ENCODE measurements around the gene SOD1.

The SOD1 gene

DNA sequence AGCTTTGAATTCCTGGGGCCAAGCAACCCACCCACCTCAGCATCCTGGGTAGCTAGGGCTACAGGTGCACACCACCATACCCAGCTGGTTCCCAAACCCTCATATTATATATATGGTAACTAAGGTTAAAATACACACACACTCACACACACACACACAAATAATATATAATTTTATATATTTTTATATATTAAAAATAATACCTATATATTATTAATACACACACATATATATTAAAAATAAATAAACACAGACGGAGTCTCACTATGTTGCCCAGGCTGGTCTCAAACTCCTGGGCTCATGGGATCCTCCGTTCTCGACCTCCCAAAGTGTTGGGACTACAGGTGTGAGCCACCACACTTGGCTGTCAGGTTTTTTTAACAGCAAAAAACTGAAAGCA, 40.5 kb downstream of the SOD1 start:
- H3K4me3 ChIP-seq (ENCODE audit: low read depth, low read length) = no peak overlapping the region
- CTCF ChIA-PET = no interaction called here
- TF ChIP-seq, protein P1, sequence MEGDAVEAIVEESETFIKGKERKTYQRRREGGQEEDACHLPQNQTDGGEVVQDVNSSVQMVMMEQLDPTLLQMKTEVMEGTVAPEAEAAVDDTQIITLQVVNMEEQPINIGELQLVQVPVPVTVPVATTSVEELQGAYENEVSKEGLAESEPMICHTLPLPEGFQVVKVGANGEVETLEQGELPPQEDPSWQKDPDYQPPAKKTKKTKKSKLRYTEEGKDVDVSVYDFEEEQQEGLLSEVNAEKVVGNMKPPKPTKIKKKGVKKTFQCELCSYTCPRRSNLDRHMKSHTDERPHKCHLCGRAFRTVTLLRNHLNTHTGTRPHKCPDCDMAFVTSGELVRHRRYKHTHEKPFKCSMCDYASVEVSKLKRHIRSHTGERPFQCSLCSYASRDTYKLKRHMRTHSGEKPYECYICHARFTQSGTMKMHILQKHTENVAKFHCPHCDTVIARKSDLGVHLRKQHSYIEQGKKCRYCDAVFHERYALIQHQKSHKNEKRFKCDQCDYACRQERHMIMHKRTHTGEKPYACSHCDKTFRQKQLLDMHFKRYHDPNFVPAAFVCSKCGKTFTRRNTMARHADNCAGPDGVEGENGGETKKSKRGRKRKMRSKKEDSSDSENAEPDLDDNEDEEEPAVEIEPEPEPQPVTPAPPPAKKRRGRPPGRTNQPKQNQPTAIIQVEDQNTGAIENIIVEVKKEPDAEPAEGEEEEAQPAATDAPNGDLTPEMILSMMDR (IDR thresholded peaks at IDR 0.05; ENCODE audit: insufficient read depth, low read length, missing control alignments) = no peak
- POLR2A ChIA-PET = no interaction called here
- DNase-seq (ENCODE audit: low read depth, low spot score) = no peak

DNA sequence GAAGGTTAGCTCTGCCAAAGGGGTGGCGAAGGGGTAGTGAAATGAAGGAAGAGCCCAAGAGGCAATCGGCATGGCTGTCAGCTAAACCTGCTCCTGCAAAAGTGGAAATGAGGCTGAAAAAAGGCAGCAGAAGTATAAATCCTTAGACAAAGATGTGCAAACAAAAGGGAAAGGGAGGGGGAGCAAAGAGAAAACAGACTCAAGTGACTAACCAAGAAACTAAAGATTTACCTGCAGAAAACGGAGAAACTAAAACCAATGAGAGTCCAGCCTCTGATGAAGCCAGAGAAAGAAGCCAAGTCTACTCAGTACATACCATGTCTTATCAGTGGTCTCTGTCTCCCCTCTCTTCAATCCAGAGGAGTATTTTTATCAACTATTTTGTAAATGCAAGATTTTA, 47.1 kb downstream of the SOD1 start:
- no peak overlapping the region for H3K4me3 ChIP-seq (ENCODE audit: low read depth, low read length)
- POLR2A ChIA-PET = no interaction called here
- TF ChIP-seq, protein P1 (IDR thresholded peaks at IDR 0.05; ENCODE audit: insufficient read depth, low read length, missing control alignments) = no peak
- DNase-seq (ENCODE audit: low read depth, low spot score) = no peak
- CTCF ChIA-PET = no interaction called here

DNA sequence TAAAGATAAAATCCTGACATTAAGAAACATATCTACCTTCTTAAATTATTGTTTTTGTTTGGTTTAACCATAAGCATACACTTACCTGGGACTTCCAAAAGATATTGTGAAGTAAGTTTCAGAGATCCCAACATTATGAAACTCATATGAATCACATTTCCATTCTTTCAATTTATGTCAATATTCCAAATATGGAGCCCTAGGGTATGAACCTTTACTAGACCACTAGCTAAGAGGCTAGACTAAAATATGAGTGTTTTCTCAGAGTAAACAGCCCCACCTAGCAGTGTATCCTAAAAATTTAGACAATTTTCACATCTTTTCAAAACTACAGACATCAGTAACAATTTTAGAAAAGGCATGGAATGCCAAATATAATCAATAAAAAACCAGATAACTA, 48.0 kb downstream of the SOD1 start:
- POLR2A ChIA-PET = no interaction called here
- TF ChIP-seq, protein P1 (IDR thresholded peaks at IDR 0.05; ENCODE audit: insufficient read depth, low read length, missing control alignments) = no peak
- DNase-seq (ENCODE audit: low read depth, low spot score) = no peak
- CTCF ChIA-PET = no interaction called here
- no peak overlapping the region for H3K4me3 ChIP-seq (ENCODE audit: low read depth, low read length)

DNA sequence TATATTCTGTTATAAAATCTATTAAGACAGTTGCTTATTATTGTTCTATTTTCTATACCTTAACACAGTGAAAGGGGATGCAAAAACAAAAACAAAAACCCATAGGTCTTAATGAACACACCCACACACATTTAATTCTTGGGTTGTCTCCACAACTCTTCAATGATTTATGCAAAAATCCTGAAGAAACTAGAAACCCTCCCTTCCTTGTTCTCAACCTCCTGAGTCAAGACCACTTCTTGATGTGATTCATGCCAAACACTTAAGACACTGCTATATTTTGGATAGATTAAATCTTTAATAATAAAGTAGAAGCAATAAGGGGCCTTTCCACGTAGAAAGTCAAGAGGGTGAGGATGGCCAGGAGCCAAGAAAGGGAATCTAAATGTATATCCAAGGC, 49.0 kb downstream of the SOD1 start:
- ChIA-PET CTCF (no interaction called here), POLR2A (no interaction called here)
- TF ChIP-seq, protein P1 (IDR thresholded peaks at IDR 0.05; ENCODE audit: insufficient read depth, low read length, missing control alignments) = no peak
- H3K4me3 ChIP-seq (ENCODE audit: low read depth, low read length) = no peak overlapping the region
- DNase-seq (ENCODE audit: low read depth, low spot score) = no peak

DNA sequence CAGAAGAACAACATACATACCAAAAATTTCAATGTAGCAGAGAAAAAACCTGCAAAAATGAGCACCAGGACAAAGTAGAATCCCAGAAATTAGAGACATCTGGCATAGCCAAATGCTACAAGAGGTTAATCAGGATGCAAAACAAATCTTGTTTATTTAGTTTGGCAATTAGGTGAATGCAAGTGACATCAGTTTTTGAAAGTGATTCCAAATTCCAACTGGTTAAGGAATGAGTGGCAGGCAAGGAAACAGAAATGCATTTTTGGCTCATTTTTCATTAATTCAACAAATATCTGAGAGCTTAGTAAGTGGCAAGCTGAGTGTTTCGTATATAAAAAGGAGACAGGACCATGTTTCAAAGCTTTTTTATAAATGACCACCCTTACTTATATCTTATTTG, 51.1 kb downstream of the SOD1 start:
- TF ChIP-seq, protein P1 (IDR thresholded peaks at IDR 0.05; ENCODE audit: insufficient read depth, low read length, missing control alignments) = no peak
- ChIA-PET POLR2A (no interaction called here), CTCF (no interaction called here)
- DNase-seq (ENCODE audit: low read depth, low spot score) = peak; percentile 57
- H3K4me3 ChIP-seq (ENCODE audit: low read depth, low read length) = no peak overlapping the region

DNA sequence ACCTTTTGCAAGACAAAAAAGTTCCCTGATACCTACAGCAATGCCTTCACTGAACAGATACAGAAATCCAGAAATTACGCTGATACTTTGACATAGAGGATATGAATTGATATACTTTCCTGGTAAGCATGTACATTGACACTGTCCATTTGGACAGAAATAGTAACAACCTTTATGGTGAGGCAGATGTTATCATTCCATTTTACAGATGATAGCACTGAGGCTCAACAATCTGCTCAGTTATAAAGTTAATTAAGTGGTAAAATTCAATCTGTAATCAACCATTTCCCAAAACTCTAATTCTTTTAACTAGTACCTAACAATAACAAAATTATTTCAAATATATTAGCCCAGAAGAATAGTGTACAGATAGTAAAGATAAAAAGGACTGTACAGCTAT, 51.8 kb downstream of the SOD1 start:
- DNase-seq (ENCODE audit: low read depth, low spot score) = no peak
- TF ChIP-seq, protein P1 (IDR thresholded peaks at IDR 0.05; ENCODE audit: insufficient read depth, low read length, missing control alignments) = no peak
- CTCF ChIA-PET = no interaction called here
- POLR2A ChIA-PET = no interaction called here
- no peak overlapping the region for H3K4me3 ChIP-seq (ENCODE audit: low read depth, low read length)
